Measurements from ENCODE around the gene HDAC7. TPM values are rescaled to one million over a fixed set of nuclear protein-coding genes. Genes with fewer than 3 reads are reported as not detected.

Gene HDAC7
- total and polyA plus RNA-seq, 2 donors from 2014 or later, result 35.0 to 132 TPM

- TF ChIP-seq, protein P1, sequence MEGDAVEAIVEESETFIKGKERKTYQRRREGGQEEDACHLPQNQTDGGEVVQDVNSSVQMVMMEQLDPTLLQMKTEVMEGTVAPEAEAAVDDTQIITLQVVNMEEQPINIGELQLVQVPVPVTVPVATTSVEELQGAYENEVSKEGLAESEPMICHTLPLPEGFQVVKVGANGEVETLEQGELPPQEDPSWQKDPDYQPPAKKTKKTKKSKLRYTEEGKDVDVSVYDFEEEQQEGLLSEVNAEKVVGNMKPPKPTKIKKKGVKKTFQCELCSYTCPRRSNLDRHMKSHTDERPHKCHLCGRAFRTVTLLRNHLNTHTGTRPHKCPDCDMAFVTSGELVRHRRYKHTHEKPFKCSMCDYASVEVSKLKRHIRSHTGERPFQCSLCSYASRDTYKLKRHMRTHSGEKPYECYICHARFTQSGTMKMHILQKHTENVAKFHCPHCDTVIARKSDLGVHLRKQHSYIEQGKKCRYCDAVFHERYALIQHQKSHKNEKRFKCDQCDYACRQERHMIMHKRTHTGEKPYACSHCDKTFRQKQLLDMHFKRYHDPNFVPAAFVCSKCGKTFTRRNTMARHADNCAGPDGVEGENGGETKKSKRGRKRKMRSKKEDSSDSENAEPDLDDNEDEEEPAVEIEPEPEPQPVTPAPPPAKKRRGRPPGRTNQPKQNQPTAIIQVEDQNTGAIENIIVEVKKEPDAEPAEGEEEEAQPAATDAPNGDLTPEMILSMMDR (IDR thresholded peaks at IDR 0.05; ENCODE audit: borderline replicate concordance, extremely low read depth, insufficient read depth), result no peak
- H3K36me3 ChIP-seq (ENCODE audit: control insufficient read depth in 2 of 3, insufficient read depth in 3 of 3, low read length in 3 of 3), result peaks cover 2 to 34% (median 27%) of the 10 kb centered on the region in 3 donors
- H3K4me1 ChIP-seq (ENCODE audit: control insufficient read depth in 2 of 3, insufficient read depth in 2 of 3, low read depth in 1 of 3, low read length in 3 of 3), result peaks cover 0 to 6% (median 0%) of the 10 kb centered on the region in 3 donors
- H3K9me3 ChIP-seq (ENCODE audit: control insufficient read depth in 2 of 3, insufficient read depth in 1 of 3, low read length in 3 of 3), result no peaks in the 10 kb centered on the region
- intact Hi-C loops (cut with DNase I), result no loop called here
- no peak overlapping the region for H3K4me3 ChIP-seq (ENCODE audit: low read length in 3 of 3)
- no peak overlapping the region for H3K9ac ChIP-seq (ENCODE audit: low read length in 3 of 3)
- H3K27me3 ChIP-seq (ENCODE audit: control insufficient read depth, insufficient read depth, low read length), result no peaks in the 10 kb centered on the region
- DNase-seq (no peak), FAIRE-seq (no peak)
- H3K27ac ChIP-seq (ENCODE audit: low read depth in 2 of 2, low read length in 2 of 2), result no peak overlapping the region
These were observed 72.6 kb downstream of the HDAC7 start for GRCh38 chr12:47747126-47747525.

DNA sequence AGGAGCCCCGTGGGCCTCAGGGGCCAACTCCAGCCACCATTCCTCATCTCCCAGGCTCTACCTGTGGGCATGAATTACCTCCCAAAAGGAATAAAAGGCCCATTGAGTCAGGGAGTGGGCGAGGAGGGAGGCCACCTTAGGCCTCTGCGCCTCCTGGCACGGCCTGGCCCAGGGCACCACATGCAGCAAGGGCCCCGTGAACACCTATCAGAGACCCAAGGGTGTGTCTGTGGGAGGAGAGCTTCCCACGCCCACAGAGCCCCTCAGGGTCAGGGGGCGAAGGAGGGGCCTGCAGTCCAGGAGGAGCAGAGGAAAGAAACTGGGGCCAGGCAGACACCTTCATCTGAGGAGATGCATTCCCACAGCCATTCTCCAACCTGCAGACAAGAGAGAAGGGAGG is 73.2 kb downstream of the HDAC7 start:
- FAIRE-seq (no peak), DNase-seq (no peak)
- Histone ChIP-seq H3K9ac (ENCODE audit: low read length in 3 of 3) (no peak overlapping the region), H3K36me3 (ENCODE audit: control insufficient read depth in 2 of 3, insufficient read depth in 3 of 3, low read length in 3 of 3) (peaks cover 2 to 30% (median 26%) of the 10 kb centered on the region in 3 donors), H3K4me1 (ENCODE audit: control insufficient read depth in 2 of 3, insufficient read depth in 2 of 3, low read depth in 1 of 3, low read length in 3 of 3) (peaks cover 0 to under 1% (median 0%) of the 10 kb centered on the region in 3 donors), H3K27me3 (ENCODE audit: control insufficient read depth, insufficient read depth, low read length) (no peaks in the 10 kb centered on the region), H3K4me3 (ENCODE audit: low read length in 3 of 3) (no peak overlapping the region), H3K9me3 (ENCODE audit: control insufficient read depth in 2 of 3, insufficient read depth in 1 of 3, low read length in 3 of 3) (no peaks in the 10 kb centered on the region), H3K27ac (ENCODE audit: low read depth in 2 of 2, low read length in 2 of 2) (no peak overlapping the region)
- intact Hi-C loops (cut with DNase I), result no loop called here
- TF ChIP-seq, protein P1 (IDR thresholded peaks at IDR 0.05; ENCODE audit: borderline replicate concordance, extremely low read depth, insufficient read depth), result no peak

DNA sequence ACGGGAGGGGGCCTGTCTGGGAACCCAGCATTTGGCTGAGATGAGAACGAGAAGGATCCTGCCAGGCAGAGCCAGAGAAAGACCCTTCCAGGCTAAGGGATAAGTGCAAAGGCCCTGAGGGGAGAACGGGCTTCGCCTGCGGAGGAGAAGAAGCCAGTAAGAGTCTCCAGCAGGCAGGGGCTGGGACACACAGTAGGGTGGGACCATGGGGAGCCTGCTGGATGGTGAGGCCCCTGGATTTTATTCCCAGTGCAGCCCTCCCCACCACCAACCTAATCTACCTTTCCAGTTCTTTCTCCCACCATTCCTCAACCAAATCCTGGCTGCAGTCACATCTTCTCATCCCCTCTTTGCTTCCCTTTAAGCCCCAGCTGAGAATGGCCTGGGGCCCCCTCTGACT is 73.6 kb downstream of the HDAC7 start:
- no peak overlapping the region for H3K9ac ChIP-seq (ENCODE audit: low read length in 3 of 3)
- TF ChIP-seq, protein P1 (IDR thresholded peaks at IDR 0.05; ENCODE audit: borderline replicate concordance, extremely low read depth, insufficient read depth), result no peak
- no peak overlapping the region for H3K27ac ChIP-seq (ENCODE audit: low read depth in 2 of 2, low read length in 2 of 2)
- H3K36me3 ChIP-seq (ENCODE audit: control insufficient read depth in 2 of 3, insufficient read depth in 3 of 3, low read length in 3 of 3), result peaks cover 2 to 26% (median 24%) of the 10 kb centered on the region in 3 donors
- FAIRE-seq, result no peak
- H3K9me3 ChIP-seq (ENCODE audit: control insufficient read depth in 2 of 3, insufficient read depth in 1 of 3, low read length in 3 of 3), result no peaks in the 10 kb centered on the region
- no peak for DNase-seq
- no peak overlapping the region for H3K4me3 ChIP-seq (ENCODE audit: low read length in 3 of 3)
- H3K27me3 ChIP-seq (ENCODE audit: control insufficient read depth, insufficient read depth, low read length), result no peaks in the 10 kb centered on the region
- H3K4me1 ChIP-seq (ENCODE audit: control insufficient read depth in 2 of 3, insufficient read depth in 2 of 3, low read depth in 1 of 3, low read length in 3 of 3), result no peaks in the 10 kb centered on the region
- intact Hi-C loops (cut with DNase I), result no loop called here

DNA sequence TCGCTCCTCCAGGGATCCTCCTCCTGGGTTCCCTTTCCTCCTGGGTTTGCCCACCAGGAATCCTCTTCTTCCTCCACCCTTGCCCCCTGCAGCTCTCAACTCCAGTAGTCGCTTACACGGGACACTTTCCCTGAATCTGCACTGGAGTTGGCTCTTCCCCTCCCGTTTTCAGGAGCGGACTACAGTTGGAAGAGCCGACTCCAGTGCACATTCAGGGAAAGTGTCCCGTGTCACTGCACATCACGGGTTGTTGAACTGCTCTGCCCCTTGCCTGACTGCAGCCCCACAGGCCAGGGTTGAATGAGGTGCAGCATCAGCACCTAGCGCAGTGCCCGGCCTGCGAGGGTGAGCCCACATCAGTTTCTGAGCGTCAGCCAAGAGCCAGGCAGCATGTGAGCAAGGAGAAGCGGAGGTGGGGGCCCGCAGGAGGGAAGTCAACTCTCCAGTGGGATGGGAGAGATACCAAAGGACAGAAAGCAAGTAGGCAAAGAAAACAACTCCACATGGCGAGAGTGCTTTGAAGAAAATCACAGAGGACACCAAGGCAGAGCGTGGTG is 74.1 kb downstream of the HDAC7 start:
- no peak for FAIRE-seq

More for the DNA sequence above, 74.1 kb downstream of the HDAC7 start:
- TF ChIP-seq, protein P1 (IDR thresholded peaks at IDR 0.05; ENCODE audit: borderline replicate concordance, extremely low read depth, insufficient read depth), result no peak
- DNase-seq, result no peak
- H3K27me3 ChIP-seq (ENCODE audit: control insufficient read depth, insufficient read depth, low read length), result no peaks in the 10 kb centered on the region
- no peak overlapping the region for H3K27ac ChIP-seq (ENCODE audit: low read depth in 2 of 2, low read length in 2 of 2)
- no peaks in the 10 kb centered on the region for H3K4me1 ChIP-seq (ENCODE audit: control insufficient read depth in 2 of 3, insufficient read depth in 2 of 3, low read depth in 1 of 3, low read length in 3 of 3)
- H3K9ac ChIP-seq (ENCODE audit: low read length in 3 of 3), result no peak overlapping the region
- no peak overlapping the region for H3K4me3 ChIP-seq (ENCODE audit: low read length in 3 of 3)
- peaks cover 2 to 22% (median 21%) of the 10 kb centered on the region in 3 donors for H3K36me3 ChIP-seq (ENCODE audit: control insufficient read depth in 2 of 3, insufficient read depth in 3 of 3, low read length in 3 of 3)
- intact Hi-C loops (cut with DNase I), result no loop called here
- H3K9me3 ChIP-seq (ENCODE audit: control insufficient read depth in 2 of 3, insufficient read depth in 1 of 3, low read length in 3 of 3), result no peaks in the 10 kb centered on the region

Data from kidney (tissue), 14 donors.